ENCODE results near the gene TBC1D1.

The TBC1D1 gene

DNA sequence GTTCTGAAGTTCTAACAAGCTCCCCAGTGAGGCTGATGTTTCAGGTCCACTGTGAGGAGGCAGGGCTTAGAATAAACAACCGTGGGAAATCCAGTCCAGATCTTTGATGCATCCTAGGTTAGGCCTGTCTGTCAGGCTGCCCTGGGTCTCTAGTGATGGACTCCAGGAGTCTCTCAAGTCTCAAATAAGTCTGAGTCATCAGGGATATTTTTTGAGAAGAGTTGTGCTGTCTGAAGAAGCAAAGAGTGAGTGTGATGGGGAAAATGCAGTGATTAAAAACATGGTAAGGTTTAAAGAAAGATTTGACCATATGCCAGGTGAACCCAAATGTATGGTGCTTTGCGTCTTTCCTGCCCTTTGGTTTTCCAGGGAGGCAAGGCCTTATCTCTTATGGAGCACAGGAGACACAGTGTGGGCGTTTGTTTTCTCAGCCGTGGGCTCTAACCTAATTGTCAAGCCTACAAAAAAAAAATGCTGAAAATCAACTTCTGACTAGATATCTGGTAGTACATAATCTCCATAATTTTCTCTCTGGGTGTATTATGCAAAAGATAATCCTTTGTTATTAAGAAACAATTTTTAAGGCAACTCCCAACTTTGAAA, 170.0 kb downstream of the TBC1D1 start:
- H3K36me3 ChIP-seq (replicated peaks; ENCODE audit: insufficient read depth, low read length), result no peaks in the 10 kb centered on the region
- no peak overlapping the region for H3K4me2 ChIP-seq (ENCODE audit: low read depth, low read length)

DNA sequence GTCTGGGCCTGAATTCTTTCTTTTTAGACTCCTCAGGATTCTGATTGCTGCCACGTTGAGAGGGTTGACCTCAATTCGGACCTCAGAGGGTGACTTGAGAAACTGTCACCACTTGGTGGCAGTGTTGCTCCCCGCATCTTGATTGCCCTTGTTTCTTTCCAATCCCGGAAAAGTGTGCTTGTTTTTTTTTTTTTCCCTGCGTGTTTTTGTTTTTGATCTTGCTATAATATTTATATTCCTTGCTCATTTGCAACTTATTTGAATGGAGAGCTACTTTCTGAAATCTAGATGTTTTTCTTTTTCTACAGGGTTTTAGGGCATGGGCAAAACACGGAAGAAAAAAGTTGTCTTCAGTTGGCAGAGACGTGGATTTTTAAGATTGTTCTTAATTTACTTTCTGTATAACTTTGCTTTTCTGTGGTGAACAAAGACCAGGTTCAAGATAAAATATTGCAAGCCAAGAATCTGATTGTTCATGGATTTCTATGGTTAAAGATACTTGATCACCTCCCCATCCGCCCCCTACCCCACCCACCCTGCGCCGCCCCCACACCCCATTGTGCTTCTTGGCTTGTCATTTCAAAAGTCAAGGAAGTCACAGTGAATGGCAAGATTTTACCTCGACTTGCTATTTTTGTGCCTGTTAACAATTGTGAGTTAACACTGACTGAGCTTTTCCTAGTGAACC, 171.3 kb downstream of the TBC1D1 start:
- Histone ChIP-seq H3K4me2 (ENCODE audit: low read depth, low read length) (peak overlapping the region; percentile 38; the same call in 1 of the 2 replicates), H3K27ac (ENCODE audit: low read length) (no peak overlapping the region), H3F3A (ENCODE audit: insufficient read depth, low read length) (no peaks in the 10 kb centered on the region), H3K79me2 (ENCODE audit: low read length) (peaks cover 8% of the 10 kb centered on the region; the same call in 1 of the 2 replicates), H3K4me1 (ENCODE audit: low read length) (peaks cover 7% of the 10 kb centered on the region; the same call in 1 of the 2 replicates), H3K9me2 (replicated peaks; ENCODE audit: insufficient read depth, low read length) (no peaks in the 10 kb centered on the region), H3K9me3 (replicated peaks; ENCODE audit: insufficient read depth, low read length) (no peaks in the 10 kb centered on the region), H2AFZ (ENCODE audit: low read length) (no peak overlapping the region), H3K36me3 (replicated peaks; ENCODE audit: insufficient read depth, low read length) (no peaks in the 10 kb centered on the region), H3K27me3 (replicated peaks; ENCODE audit: insufficient read depth, low read length) (no peaks in the 10 kb centered on the region), H4K20me1 (ENCODE audit: insufficient read depth, low read length) (no peaks in the 10 kb centered on the region), H3K4me3 (ENCODE audit: low read length) (no peak overlapping the region), H3K9ac (ENCODE audit: low read length) (no peak overlapping the region)
- TF ChIP-seq EZH2 (optimal IDR thresholded peaks at IDR 0.05; ENCODE audit: low read depth, low read length), result no peak
- TF ChIP-seq, protein P1, sequence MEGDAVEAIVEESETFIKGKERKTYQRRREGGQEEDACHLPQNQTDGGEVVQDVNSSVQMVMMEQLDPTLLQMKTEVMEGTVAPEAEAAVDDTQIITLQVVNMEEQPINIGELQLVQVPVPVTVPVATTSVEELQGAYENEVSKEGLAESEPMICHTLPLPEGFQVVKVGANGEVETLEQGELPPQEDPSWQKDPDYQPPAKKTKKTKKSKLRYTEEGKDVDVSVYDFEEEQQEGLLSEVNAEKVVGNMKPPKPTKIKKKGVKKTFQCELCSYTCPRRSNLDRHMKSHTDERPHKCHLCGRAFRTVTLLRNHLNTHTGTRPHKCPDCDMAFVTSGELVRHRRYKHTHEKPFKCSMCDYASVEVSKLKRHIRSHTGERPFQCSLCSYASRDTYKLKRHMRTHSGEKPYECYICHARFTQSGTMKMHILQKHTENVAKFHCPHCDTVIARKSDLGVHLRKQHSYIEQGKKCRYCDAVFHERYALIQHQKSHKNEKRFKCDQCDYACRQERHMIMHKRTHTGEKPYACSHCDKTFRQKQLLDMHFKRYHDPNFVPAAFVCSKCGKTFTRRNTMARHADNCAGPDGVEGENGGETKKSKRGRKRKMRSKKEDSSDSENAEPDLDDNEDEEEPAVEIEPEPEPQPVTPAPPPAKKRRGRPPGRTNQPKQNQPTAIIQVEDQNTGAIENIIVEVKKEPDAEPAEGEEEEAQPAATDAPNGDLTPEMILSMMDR (IDR thresholded peaks at IDR 0.05; ENCODE audit: low read length), result peak; percentile 82
- peak; percentile 70 for DNase-seq

More for the DNA sequence above, 170.0 kb downstream of the TBC1D1 start:
- H2AFZ ChIP-seq (ENCODE audit: low read length), result no peak overlapping the region
- H3K4me1 ChIP-seq (ENCODE audit: low read length), result 0 out of 2 replicates have a peak, but pooled peaks cover 4% of the 10 kb centered on the region
- H3K27me3 ChIP-seq (replicated peaks; ENCODE audit: insufficient read depth, low read length), result no peaks in the 10 kb centered on the region
- H3K9ac ChIP-seq (ENCODE audit: low read length), result no peak overlapping the region
- H3K4me3 ChIP-seq (ENCODE audit: low read length), result no peak overlapping the region
- no peak for TF ChIP-seq EZH2 (optimal IDR thresholded peaks at IDR 0.05; ENCODE audit: low read depth, low read length)
- no peak for TF ChIP-seq EZH2phosphoT487 (IDR thresholded peaks at IDR 0.05; ENCODE audit: low read length)
- TF ChIP-seq, protein P1 (IDR thresholded peaks at IDR 0.05; ENCODE audit: low read length), result no peak
- H3K9me3 ChIP-seq (replicated peaks; ENCODE audit: insufficient read depth, low read length), result no peaks in the 10 kb centered on the region
- no peak overlapping the region for H3K27ac ChIP-seq (ENCODE audit: low read length)
- no peak for DNase-seq
- H3K79me2 ChIP-seq (ENCODE audit: low read length), result peaks cover 8% of the 10 kb centered on the region; the same call in 1 of the 2 replicates
- H3F3A ChIP-seq (ENCODE audit: insufficient read depth, low read length), result no peaks in the 10 kb centered on the region
- H4K20me1 ChIP-seq (ENCODE audit: insufficient read depth, low read length), result no peaks in the 10 kb centered on the region
- no peaks in the 10 kb centered on the region for H3K9me2 ChIP-seq (replicated peaks; ENCODE audit: insufficient read depth, low read length)

DNA sequence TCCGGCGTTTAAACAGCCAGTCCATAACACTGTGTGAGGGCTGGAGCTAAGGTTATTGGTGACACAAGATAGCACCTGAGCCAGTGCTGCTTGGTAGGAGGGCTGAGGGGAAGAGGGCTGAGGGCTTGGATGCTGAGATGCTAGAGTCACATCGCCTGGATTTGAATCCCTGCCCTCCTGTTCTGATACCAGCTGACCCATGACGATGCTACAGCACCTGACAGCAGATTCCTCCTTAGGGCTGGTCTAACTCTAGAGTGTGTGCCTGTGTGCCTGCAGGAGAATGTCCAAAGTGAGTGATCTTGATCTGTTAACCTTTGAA, 171.9 kb downstream of the TBC1D1 start:
- no peaks in the 10 kb centered on the region for H3K9me3 ChIP-seq (replicated peaks; ENCODE audit: insufficient read depth, low read length)
- no peak overlapping the region for H3K4me3 ChIP-seq (ENCODE audit: low read length)
- no peak overlapping the region for H2AFZ ChIP-seq (ENCODE audit: low read length)
- H3K4me1 ChIP-seq (ENCODE audit: low read length), result peaks cover 10% of the 10 kb centered on the region
- TF ChIP-seq EZH2 (optimal IDR thresholded peaks at IDR 0.05; ENCODE audit: low read depth, low read length), result no peak
- TF ChIP-seq, protein P1 (IDR thresholded peaks at IDR 0.05; ENCODE audit: low read length), result no peak
- TF ChIP-seq EZH2phosphoT487 (IDR thresholded peaks at IDR 0.05; ENCODE audit: low read length), result no peak
- no peak overlapping the region for H3K4me2 ChIP-seq (ENCODE audit: low read depth, low read length)
- no peaks in the 10 kb centered on the region for H3K27me3 ChIP-seq (replicated peaks; ENCODE audit: insufficient read depth, low read length)
- H3K9me2 ChIP-seq (replicated peaks; ENCODE audit: insufficient read depth, low read length), result no peaks in the 10 kb centered on the region
- no peaks in the 10 kb centered on the region for H3K36me3 ChIP-seq (replicated peaks; ENCODE audit: insufficient read depth, low read length)
- no peak overlapping the region for H3K27ac ChIP-seq (ENCODE audit: low read length)
- no peaks in the 10 kb centered on the region for H3F3A ChIP-seq (ENCODE audit: insufficient read depth, low read length)
- DNase-seq, result no peak
- no peaks in the 10 kb centered on the region for H4K20me1 ChIP-seq (ENCODE audit: insufficient read depth, low read length)
- H3K79me2 ChIP-seq (ENCODE audit: low read length), result peaks cover 8% of the 10 kb centered on the region; the same call in 1 of the 2 replicates
- no peak overlapping the region for H3K9ac ChIP-seq (ENCODE audit: low read length)

Measured in MM.1S (cell line).